CD8-positive, alpha-beta memory T cell (primary cell): ENCODE results near the gene DPF3. TPM values are rescaled to one million over a fixed set of nuclear protein-coding genes. Genes with fewer than 3 reads are reported as not detected.

Source experiments
- CTCF ChIA-PET: fragments of 350-600 bp; sonication (Branson Sonifier 250); formaldehyde crosslinking; loops from one replicate; lab custom pipeline; 2021; ENCODE audit warnings: antibody characterized with exemption; lab: Charles Lee
- POLR2A ChIA-PET: fragments of 350-600 bp; sonication (Branson Sonifier 250); formaldehyde crosslinking; loops from one replicate; lab custom pipeline; 2021; ENCODE audit warnings: antibody characterized with exemption; lab: Charles Lee
- DNase-seq, 5 donors: peaks; one replicate each; pipeline versions ENCODE4 v3.0.0 to v3.0.0-alpha.2; 2020 to 2022; ENCODE audit warnings: mixed read lengths in 1 of 5
- H3K27ac ChIP-seq: one replicate; pipeline ENCODE4 v1.7.0; 2013; ENCODE audit warnings: low read depth, mild to moderate bottlenecking, low read length, moderate library complexity
- H3K27me3 ChIP-seq: 2 replicates; pipeline ENCODE4 v1.7.0; 2013; ENCODE audit warnings: low read length, mild to moderate bottlenecking; ENCODE audit not compliant: insufficient read depth, poor library complexity, severe bottlenecking
- H3K36me3 ChIP-seq: 2 replicates; pipeline ENCODE4 v1.7.0; 2013; ENCODE audit warnings: mild to moderate bottlenecking, low read length, moderate library complexity; ENCODE audit not compliant: insufficient read depth
- H3K4me1 ChIP-seq: 2 replicates; pipeline ENCODE4 v1.7.0; 2013; ENCODE audit warnings: mild to moderate bottlenecking, low read length, moderate library complexity; ENCODE audit not compliant: insufficient read depth
- H3K4me3 ChIP-seq: 2 replicates; pipeline ENCODE4 v1.7.0; 2013; ENCODE audit warnings: mild to moderate bottlenecking, low read length
- H3K9me3 ChIP-seq: 2 replicates; pipeline ENCODE4 v1.7.0; 2013; ENCODE audit warnings: mild to moderate bottlenecking, low read length
- H3K27ac Mint-ChIP-seq, 8 donors: one replicate each; pipeline ENCODE4 v1.8.0; 2020 to 2021; ENCODE audit warnings: mixed read lengths in 8 of 8, mild to moderate bottlenecking in 6 of 8, inconsistent platforms in 3 of 8, moderate library complexity in 3 of 8
- H3K27me3 Mint-ChIP-seq, 2 donors: one replicate each; pipeline ENCODE4 v1.8.0; 2020 to 2021; ENCODE audit warnings: mixed read lengths in 2 of 2, mild to moderate bottlenecking in 1 of 2, moderate library complexity in 1 of 2
- H3K36me3 Mint-ChIP-seq, 3 donors: one replicate each; pipeline ENCODE4 v1.8.0; 2020 to 2021; ENCODE audit warnings: mixed read lengths in 3 of 3, inconsistent platforms in 1 of 3, mild to moderate bottlenecking in 1 of 3
- H3K4me1 Mint-ChIP-seq, 3 donors: one replicate each; pipeline ENCODE4 v1.8.0; 2020 to 2021; ENCODE audit warnings: mixed read lengths in 3 of 3, inconsistent platforms in 1 of 3, mild to moderate bottlenecking in 1 of 3
- H3K4me3 Mint-ChIP-seq, 7 donors: one replicate each; pipeline ENCODE4 v1.8.0; 2020 to 2021; ENCODE audit warnings: mixed read lengths in 7 of 7, mild to moderate bottlenecking in 6 of 7, moderate library complexity in 4 of 7, inconsistent platforms in 2 of 7
- H3K9me3 Mint-ChIP-seq, 5 donors: one replicate each; pipeline ENCODE4 v1.8.0; 2020 to 2022; ENCODE audit warnings: mixed read lengths in 5 of 5, mild to moderate bottlenecking in 3 of 5, moderate library complexity in 2 of 5, inconsistent platforms in 1 of 5
- polyA plus RNA-seq: library from polyadenylated mRNA; unstranded; fragments of 300-500 nt; fragmentation: Illumina TruSeq; gene quantifications from one replicate; pipeline ENCODE4 v1.2.3, GENCODE V29; 2021
- total RNA-seq, 2 experiments: library from RNA; stranded (reverse); gene quantifications; one replicate each; pipeline ENCODE4 v1.2.3, GENCODE V29; 2021

DPF3 gene
- total and polyA plus RNA-seq, 3 experiments from 2014 or later = 0.50 to 1.3 (median 0.62) TPM

GRCh38 chr14:72715215-72715849 is 178.6 kb downstream of the DPF3 start:
- peaks cover 0 to 4% of the 10 kb centered on the region in 2 donors for H3K27me3 Mint-ChIP-seq
- no peak for DNase-seq
- peak overlapping the region in 2 of 8 donors; percentile 73 to 87 for H3K27ac Mint-ChIP-seq
- Histone ChIP-seq H3K4me3 (no peak overlapping the region), H3K9me3 (no peaks in the 10 kb centered on the region), H3K27ac (no peak overlapping the region), H3K27me3 (no peaks in the 10 kb centered on the region), H3K36me3 (no peaks in the 10 kb centered on the region), H3K4me1 (peaks cover 34% of the 10 kb centered on the region)
- POLR2A ChIA-PET = no interaction called here
- peak overlapping the region in 4 of 7 donors; percentile 4 to 56 (median 36) for H3K4me3 Mint-ChIP-seq
- no peaks in the 10 kb centered on the region for H3K9me3 Mint-ChIP-seq
- H3K36me3 Mint-ChIP-seq = no peaks in the 10 kb centered on the region
- H3K4me1 Mint-ChIP-seq = peaks cover 40 to 56% (median 53%) of the 10 kb centered on the region in 3 donors
- CTCF ChIA-PET = no interaction called here

GRCh38 chr14:72714871-72715214 is 179.1 kb downstream of the DPF3 start:
- Histone ChIP-seq H3K4me3 (no peak overlapping the region), H3K27me3 (no peaks in the 10 kb centered on the region), H3K4me1 (peaks cover 34% of the 10 kb centered on the region), H3K9me3 (no peaks in the 10 kb centered on the region), H3K36me3 (no peaks in the 10 kb centered on the region), H3K27ac (no peak overlapping the region)
- POLR2A ChIA-PET = no interaction called here
- CTCF ChIA-PET = no interaction called here
- DNase-seq = no peak
- peaks cover 0 to 4% of the 10 kb centered on the region in 2 donors for H3K27me3 Mint-ChIP-seq
- no peaks in the 10 kb centered on the region for H3K36me3 Mint-ChIP-seq
- peak overlapping the region in 6 of 7 donors; percentile 4 to 61 (median 39) for H3K4me3 Mint-ChIP-seq
- peaks cover 40 to 56% (median 53%) of the 10 kb centered on the region in 3 donors for H3K4me1 Mint-ChIP-seq
- no peaks in the 10 kb centered on the region for H3K9me3 Mint-ChIP-seq
- peak overlapping the region in 4 of 8 donors; percentile 23 to 87 (median 60) for H3K27ac Mint-ChIP-seq

GRCh38 chr14:72714094-72714493 is 179.8 kb downstream of the DPF3 start:
- H3K9me3 ChIP-seq = no peaks in the 10 kb centered on the region
- Mint-ChIP-seq H3K36me3 (no peaks in the 10 kb centered on the region), H3K9me3 (peaks cover 0 to 3% (median 0%) of the 10 kb centered on the region in 5 donors), H3K27me3 (peaks cover 0 to 4% of the 10 kb centered on the region in 2 donors), H3K4me3 (peak overlapping the region in 6 of 7 donors; percentile 55 to 78 (median 62)), H3K27ac (peak overlapping the region in 5 of 8 donors; percentile 5 to 87 (median 59)), H3K4me1 (peaks cover 40 to 56% (median 53%) of the 10 kb centered on the region in 3 donors)
- ChIA-PET CTCF (no interaction called here), POLR2A (no interaction called here)
- H3K4me1 ChIP-seq = peaks cover 34% of the 10 kb centered on the region
- no peak overlapping the region for H3K4me3 ChIP-seq
- no peaks in the 10 kb centered on the region for H3K27me3 ChIP-seq
- no peaks in the 10 kb centered on the region for H3K36me3 ChIP-seq
- DNase-seq = peak in 4 of 5 donors; percentile 46 to 66 (median 52)
- no peak overlapping the region for H3K27ac ChIP-seq

GRCh38 chr14:72711936-72712335 is 182.0 kb downstream of the DPF3 start:
- Mint-ChIP-seq H3K27ac (no peak overlapping the region), H3K4me1 (peaks cover 40 to 49% (median 43%) of the 10 kb centered on the region in 3 donors), H3K27me3 (peaks cover 0 to 7% of the 10 kb centered on the region in 2 donors), H3K9me3 (peaks cover 0 to 3% (median 0%) of the 10 kb centered on the region in 5 donors), H3K4me3 (peak overlapping the region in 1 of 7 donors; percentile 15), H3K36me3 (no peaks in the 10 kb centered on the region)
- Histone ChIP-seq H3K4me1 (peaks cover 34% of the 10 kb centered on the region), H3K4me3 (no peak overlapping the region), H3K27me3 (no peaks in the 10 kb centered on the region), H3K27ac (no peak overlapping the region), H3K36me3 (no peaks in the 10 kb centered on the region), H3K9me3 (no peaks in the 10 kb centered on the region)
- CTCF ChIA-PET = no interaction called here
- DNase-seq = no peak
- POLR2A ChIA-PET = no interaction called here

GRCh38 chr14:72709916-72710611 is 183.8 kb downstream of the DPF3 start:
- Mint-ChIP-seq H3K9me3 (peaks cover 0 to 3% (median 0%) of the 10 kb centered on the region in 5 donors), H3K4me1 (peaks cover 26 to 30% (median 27%) of the 10 kb centered on the region in 3 donors), H3K27ac (no peak overlapping the region), H3K36me3 (no peaks in the 10 kb centered on the region), H3K27me3 (peaks cover 0 to 7% of the 10 kb centered on the region in 2 donors), H3K4me3 (no peak overlapping the region)
- H3K4me3 ChIP-seq = no peak overlapping the region
- H3K9me3 ChIP-seq = no peaks in the 10 kb centered on the region
- CTCF ChIA-PET = no interaction called here
- POLR2A ChIA-PET = no interaction called here
- H3K4me1 ChIP-seq = peaks cover 24% of the 10 kb centered on the region
- DNase-seq = no peak
- no peaks in the 10 kb centered on the region for H3K36me3 ChIP-seq
- H3K27me3 ChIP-seq = no peaks in the 10 kb centered on the region
- H3K27ac ChIP-seq = no peak overlapping the region

GRCh38 chr14:72708708-72709475 is 185.0 kb downstream of the DPF3 start:
- Mint-ChIP-seq H3K27ac (no peak overlapping the region), H3K36me3 (no peaks in the 10 kb centered on the region), H3K9me3 (peaks cover 0 to 3% (median 0%) of the 10 kb centered on the region in 5 donors), H3K4me3 (no peak overlapping the region), H3K27me3 (peaks cover 4 to 7% of the 10 kb centered on the region in 2 donors), H3K4me1 (peaks cover 15 to 19% (median 15%) of the 10 kb centered on the region in 3 donors)
- no peaks in the 10 kb centered on the region for H3K27me3 ChIP-seq
- DNase-seq = no peak
- H3K36me3 ChIP-seq = no peaks in the 10 kb centered on the region
- no peak overlapping the region for H3K27ac ChIP-seq
- no peak overlapping the region for H3K4me3 ChIP-seq
- peaks cover 12% of the 10 kb centered on the region for H3K4me1 ChIP-seq
- POLR2A ChIA-PET = no interaction called here
- CTCF ChIA-PET = no interaction called here
- no peaks in the 10 kb centered on the region for H3K9me3 ChIP-seq

GRCh38 chr14:72708222-72708621 is 185.7 kb downstream of the DPF3 start:
- Histone ChIP-seq H3K4me3 (no peak overlapping the region), H3K9me3 (no peaks in the 10 kb centered on the region), H3K27me3 (no peaks in the 10 kb centered on the region), H3K4me1 (peaks cover 5% of the 10 kb centered on the region), H3K36me3 (no peaks in the 10 kb centered on the region), H3K27ac (no peak overlapping the region)
- Mint-ChIP-seq H3K9me3 (peaks cover 0 to 3% (median 0%) of the 10 kb centered on the region in 5 donors), H3K36me3 (no peaks in the 10 kb centered on the region), H3K4me3 (no peak overlapping the region), H3K27me3 (peaks cover 4 to 5% of the 10 kb centered on the region in 2 donors), H3K27ac (no peak overlapping the region), H3K4me1 (peaks cover 8 to 12% (median 9%) of the 10 kb centered on the region in 3 donors)
- POLR2A ChIA-PET = no interaction called here
- CTCF ChIA-PET = no interaction called here
- DNase-seq = no peak
